Stimulated activated naive CD8-positive, alpha-beta T cell treated with anti-CD3 and anti-CD28 coated beads, Interleukin-15, Interleukin-2, amounts not matched to agents 100 U/mL and 50 U/mL, for 24 hours (primary cell): ENCODE data around the gene NLK.
A peak's percentile ranks its signal among the peaks of the same experiment; 100 is the strongest.
"Not testable (repeated sequence)": the region's sequence is repeated elsewhere in the genome, so short reads cannot be mapped to it uniquely, and the experiment has no call there.

Experiments
- ATAC-seq: fragments of 150-1000 bp; cut with Tn5 transposase; one replicate; pipeline ENCODE4 v1.10.0; 2021
- DNase-seq: peaks from one replicate; pipeline ENCODE4 v3.0.0; 2021

Gene NLK

GRCh38 chr17:28196636-28197035, 154.2 kb downstream of the NLK start:
- ATAC-seq, result no peak
- no peak for DNase-seq

GRCh38 chr17:28199115-28199514, 156.6 kb downstream of the NLK start:
- ATAC-seq, result no peak
- no peak for DNase-seq

DNA sequence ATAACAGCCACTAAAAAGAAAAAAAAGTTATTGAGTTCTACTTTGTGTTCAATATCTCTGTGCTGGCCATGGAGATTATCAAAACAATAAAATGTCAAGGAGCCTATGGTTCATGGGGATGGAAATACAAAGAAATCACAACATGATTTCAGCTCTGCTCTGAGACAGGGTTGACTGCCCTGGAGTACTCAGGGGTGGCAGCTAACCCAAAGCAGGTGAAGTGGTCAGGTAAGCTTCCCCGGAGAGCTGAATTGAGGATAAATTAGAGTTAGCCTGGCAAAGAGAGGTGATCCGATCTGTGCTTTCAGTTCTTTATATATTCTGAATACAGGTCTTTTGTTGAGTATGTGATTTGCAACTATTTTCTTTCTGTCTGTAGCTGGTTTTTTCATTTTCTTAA, 157.3 kb downstream of the NLK start:
- DNase-seq (no peak), ATAC-seq (no peak)

DNA sequence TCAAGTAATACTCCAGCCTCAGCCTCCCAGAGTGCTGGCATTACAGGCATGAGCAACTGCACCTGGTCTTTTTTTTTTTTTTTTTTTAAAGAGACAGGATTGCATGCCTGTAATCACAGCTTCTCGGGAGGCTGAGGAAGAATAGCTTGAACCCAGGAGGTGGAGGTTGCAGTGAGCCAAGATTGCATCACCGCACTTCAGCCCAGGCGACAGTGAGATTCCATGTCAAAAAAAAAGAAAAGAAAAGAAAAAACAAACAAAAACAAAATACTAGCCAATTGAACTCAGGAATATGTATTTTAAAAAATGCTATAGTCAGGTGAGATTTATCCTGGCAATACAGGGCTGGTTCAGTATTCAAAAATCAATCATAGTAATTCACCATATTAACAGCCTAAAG, 158.8 kb downstream of the NLK start:
- ATAC-seq, result no peak
- no peak for DNase-seq

DNA sequence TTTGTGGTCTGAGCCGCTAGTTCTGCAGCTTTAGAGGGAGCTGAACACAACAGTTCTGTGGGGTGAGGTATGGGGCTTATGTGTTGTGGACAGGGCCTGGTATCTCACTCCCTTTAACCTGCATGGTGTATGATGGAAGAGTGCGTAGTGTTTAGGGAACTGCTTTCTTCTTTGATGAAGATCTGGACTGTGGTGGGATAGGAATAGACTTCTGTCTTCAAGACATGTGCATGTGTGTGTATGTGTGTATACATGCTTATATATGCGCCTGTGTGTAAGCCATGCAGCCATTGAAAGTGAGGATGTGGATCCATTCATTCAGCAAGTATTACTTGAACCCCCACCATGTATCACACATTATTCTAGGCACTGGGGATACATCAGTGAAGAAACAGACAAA, 161.8 kb downstream of the NLK start:
- DNase-seq, result no peak
- no peak for ATAC-seq

GRCh38 chr17:28204751-28205150, 162.3 kb downstream of the NLK start:
- DNase-seq (no peak), ATAC-seq (no peak)

DNA sequence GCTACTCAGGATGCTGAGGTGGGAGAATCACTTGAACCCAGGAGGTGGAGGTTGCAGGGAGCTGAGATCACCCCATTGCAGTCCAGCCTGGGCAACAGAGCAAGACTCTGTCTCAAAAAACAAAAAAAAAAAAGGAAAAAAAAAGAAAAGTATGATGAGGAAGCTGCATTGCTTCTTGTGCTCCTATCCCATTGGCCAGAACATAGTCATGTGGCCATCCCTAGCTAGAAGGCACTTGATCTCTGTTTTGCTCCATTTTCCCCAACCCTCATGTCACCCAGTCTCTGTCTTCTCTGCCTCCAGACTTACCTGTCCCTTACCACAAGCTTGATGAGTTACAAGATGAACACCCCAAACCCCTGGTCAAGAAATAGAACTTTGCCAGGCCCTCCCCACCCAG, 163.8 kb downstream of the NLK start:
- ATAC-seq (no peak), DNase-seq (no peak)

DNA sequence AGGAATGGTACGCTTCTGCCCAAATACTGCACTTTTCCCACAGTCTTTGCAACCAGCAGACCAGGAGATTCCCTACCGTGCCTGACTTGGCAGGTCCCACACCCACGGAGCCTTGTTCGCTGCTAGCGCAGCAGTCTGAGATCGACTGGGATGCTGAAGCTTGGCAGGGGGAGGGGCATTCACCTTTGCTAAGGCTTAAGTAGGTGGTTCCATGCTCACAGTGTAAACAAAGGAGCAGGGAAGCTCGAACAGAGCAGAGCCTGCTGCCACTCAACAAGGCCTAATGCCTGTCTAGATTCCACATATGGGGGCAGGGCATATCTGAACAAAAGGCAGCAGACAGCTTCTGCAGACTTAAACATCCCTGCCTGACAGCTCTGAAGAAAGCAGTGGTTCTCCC, 169.3 kb downstream of the NLK start:
- ATAC-seq (no peak), DNase-seq (no peak)

DNA sequence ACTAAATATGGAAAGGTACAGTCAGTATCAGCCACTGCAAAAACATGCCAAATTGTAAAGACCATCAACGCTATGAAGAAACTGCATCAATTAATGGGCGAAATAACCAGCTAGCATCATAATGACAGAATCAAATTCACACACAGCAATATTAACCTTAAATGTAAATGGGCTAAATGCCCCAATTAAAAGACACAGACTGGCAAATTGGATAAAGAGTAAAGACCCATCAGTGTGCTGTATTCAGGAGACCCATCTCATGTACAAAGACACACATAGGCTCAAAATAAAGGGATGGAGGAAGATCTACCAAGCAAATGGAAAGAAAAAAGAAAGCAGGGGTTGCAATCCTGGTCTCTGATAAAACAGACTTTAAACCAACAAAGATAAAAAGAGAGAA, 171.1 kb downstream of the NLK start:
- not testable (repeated sequence) for DNase-seq, ATAC-seq

- DNase-seq, result no peak
- peak; percentile 81 for ATAC-seq
Measured at GRCh38 chr17:28216052-28216451, 173.6 kb downstream of the NLK start.

DNA sequence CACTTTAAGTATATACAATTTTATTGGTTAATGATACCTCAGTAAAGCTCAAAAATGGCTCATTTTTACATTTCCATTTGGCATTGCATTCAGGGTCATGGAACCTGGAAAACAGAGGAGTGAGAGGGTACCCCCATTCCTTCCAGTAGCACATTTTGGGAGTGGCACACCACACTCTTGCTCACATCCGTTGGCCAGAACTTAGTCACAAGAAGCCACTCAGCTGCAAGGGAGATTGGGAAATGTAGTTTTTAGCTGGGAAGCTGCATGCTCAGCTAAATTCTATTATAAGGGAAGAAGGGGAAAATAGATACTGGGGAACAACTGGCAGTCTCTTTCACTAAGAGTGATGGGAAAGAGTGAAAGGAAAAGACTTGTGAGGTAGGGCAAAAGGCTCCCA, 174.1 kb downstream of the NLK start:
- DNase-seq (no peak), ATAC-seq (no peak)

DNA sequence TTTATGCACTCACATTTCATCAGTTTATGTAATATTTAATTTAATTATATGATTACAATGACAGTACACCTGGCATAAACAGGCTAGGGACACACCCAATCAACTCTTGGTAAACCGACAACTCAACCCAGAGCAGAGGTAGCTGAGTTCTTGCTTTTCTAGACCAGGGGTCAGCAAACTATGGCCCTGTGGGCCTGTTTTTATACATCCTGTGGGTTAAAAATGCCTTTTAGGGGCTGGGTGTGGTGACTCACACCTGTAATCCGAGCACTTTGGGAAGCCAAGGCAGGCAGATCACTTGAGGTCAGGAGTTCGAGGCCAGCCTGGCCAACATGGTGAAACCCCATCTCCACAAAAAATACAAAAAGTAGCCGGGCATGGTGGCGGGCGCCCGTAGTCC, 177.3 kb downstream of the NLK start:
- ATAC-seq, result no peak
- no peak for DNase-seq

- DNase-seq, result no peak
- ATAC-seq, result peak; percentile 14
Measured at GRCh38 chr17:28221751-28222414, 179.4 kb downstream of the NLK start.

DNA sequence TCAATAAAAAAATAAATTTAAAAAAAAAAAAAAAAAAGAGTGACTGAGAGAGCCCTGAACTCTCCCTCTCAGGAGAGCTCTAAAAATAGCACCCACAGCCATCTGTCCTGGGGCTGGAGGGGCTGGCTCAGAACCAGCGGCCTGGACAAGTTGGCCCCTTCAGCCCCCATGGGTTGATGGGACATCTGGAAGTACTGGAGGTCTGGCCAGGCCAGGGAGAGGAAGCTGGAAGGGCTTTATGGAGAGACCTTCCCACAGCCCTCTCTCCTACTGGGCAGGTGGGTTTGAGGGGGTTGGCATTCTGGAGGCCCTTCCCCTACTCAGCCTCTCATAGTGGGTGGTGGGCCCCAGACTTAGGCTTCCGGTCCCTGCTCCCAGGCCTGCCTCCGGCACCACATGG, 182.8 kb downstream of the NLK start:
- ATAC-seq (no peak), DNase-seq (no peak)

DNA sequence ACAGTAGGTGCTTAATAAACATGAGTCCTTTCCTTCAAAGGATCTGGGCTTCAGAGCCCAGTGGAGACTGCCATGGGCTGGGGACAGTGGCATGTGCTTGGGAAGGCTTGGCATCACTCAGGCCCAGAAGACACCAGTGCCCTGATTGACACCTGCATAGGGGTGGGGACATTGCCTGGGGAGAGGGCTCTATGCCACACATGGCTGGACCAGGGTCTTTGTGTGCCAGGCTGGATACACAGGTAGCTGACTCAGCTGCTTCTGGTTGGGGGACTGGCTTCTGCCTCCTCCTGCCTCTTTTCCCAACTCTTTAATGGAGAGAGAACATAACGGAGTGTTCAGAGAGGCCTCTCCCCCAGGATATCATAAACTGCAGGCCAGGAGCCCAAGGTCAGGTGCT, 183.4 kb downstream of the NLK start:
- no peak for DNase-seq
- no peak for ATAC-seq

DNA sequence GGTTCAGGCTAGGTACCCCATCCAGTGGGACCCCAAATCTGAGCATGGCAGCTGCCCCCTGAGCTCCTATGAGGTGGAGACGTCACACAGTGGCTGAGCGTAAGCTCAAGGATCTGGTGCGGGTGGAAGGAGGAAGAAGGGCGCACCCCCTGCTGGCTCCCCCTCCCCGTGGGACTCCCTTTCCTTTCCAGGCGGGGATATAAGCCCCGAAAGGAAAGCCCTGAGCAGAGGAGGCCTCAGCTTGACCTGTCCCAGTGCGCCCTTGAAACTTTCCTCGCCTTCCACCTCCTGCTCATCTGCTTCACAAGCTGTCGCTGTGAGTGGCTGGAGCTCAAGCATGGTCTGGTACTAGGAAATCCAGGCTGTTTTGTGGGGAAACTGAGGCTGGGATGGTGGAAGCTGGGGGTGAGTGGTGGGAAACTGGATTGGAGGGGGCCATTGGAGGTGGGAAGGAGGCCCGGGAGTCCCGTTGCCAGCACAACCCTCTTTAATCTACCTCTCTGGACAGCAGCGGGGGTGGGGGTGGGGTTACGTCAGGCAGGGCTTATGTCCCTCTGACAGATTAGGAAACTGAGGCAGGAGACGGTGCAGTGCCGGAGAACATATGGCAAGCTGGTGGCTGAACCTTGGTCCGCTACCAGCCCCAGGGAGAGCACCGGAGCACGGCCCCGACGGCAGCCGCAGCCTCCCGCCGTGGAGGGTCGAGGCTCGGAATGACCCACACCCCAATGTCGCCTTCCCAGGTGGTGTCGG, 184.3 kb downstream of the NLK start:
- ATAC-seq (no peak), DNase-seq (no peak)

GRCh38 chr17:28227316-28228108, 185.0 kb downstream of the NLK start:
- DNase-seq (peak; percentile 47), ATAC-seq (peak; percentile 45)

DNA sequence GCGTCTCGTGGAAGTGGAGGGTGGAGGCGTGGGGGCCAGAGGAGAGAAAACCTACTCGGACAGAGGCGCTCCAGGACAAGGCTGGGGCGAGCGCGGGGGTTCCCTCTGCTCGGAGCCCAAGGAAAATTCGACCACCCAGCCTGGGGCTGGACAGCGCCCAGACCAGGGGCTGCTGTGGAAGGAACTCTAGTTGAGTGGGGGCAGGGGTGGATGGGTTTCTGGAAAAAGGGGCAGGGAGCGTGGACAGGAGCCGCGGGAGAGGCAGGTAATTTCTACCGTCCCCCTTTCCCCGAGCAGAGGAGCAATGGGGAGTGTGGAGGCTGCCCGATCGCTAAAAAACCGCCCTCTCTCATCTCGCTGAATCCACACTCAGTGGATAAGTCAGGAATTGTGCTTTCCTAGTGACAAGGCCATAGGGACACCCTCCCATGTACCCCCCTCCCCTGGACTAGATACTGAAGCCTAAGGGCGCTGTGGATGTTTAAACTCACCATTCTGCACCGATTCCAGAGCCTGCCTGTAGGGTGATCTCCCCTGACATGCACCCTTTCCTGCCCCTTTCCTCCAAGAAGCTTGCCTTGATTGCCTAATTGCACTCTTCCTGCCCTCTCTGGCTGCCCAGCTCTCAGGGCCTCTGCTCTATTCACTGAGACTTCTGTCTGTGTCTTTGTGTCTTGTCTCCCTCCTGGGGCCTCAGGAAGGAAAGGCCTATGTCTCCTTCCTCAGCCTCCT, 185.8 kb downstream of the NLK start:
- peak; percentile 31 for ATAC-seq
- DNase-seq, result no peak

GRCh38 chr17:28228986-28229729, 186.7 kb downstream of the NLK start:
- ATAC-seq (no peak), DNase-seq (no peak)

GRCh38 chr17:28230011-28230410, 187.5 kb downstream of the NLK start:
- ATAC-seq (peak; percentile 27), DNase-seq (no peak)

DNA sequence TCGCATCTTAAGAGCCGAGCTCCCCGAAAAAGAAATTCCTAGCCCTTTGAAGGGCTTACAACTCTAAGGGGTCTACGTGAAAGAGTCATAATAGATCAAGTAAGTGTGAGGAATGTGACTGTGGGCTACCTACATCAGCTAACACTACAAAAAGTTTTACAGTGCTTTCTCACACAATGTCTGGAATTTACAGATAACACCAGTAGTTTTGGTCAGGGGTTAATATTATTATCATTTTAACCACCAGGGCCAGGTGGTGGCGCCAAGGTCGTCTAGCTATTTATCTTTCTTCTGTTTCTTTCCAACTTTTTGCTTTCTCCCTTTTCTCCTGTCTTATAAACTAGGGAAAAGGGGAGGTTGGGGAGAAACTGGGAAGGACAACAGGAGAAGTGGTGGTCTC, 188.1 kb downstream of the NLK start:
- not testable (repeated sequence) for DNase-seq, ATAC-seq

DNA sequence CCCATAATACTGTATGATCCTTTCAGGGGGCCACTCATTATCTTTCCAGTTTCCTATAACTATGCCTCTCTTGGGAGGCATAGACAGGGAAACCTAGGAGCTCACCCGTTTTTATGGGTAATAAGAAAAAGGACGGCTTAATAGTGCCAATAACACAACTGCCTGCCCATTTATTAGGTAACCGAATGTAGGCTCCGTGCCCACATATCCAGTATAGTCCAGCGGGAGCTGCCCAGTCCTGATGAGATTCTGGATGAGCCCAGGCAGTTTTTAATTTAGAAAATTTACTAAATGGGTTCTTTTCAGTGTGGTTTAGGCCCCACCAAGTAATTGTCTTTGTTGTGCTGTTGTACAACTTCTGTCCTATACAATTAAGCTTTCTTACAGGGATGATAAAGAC, 189.1 kb downstream of the NLK start:
- not testable (repeated sequence) for ATAC-seq, DNase-seq
